H4 (cell line): Measurements from ENCODE around the gene CYGB. TPM values are rescaled to one million over a fixed set of nuclear protein-coding genes. Genes with fewer than 3 reads are reported as not detected.
A peak's percentile ranks its signal among the peaks of the same experiment; 100 is the strongest.
"Not testable (repeated sequence)": the region's sequence is repeated elsewhere in the genome, so short reads cannot be mapped to it uniquely, and the experiment has no call there.

Experiments
- DNase-seq: peaks from one replicate; pipeline ENCODE4 v3.0.0-alpha.2; 2015; ENCODE audit warnings: low spot score
- total RNA-seq: library from RNA; depleted of rRNA; stranded (reverse); fragments of >200 nt; shearing (Covaris generic); gene quantifications from 2 replicates; pipeline ENCODE4 v1.2.3, GENCODE V29; 2014

CYGB gene
- total RNA-seq, 1 experiment from 2014 or later, result 0.25 TPM

GRCh38 chr17:76567634-76568432, 30.3 kb upstream of the CYGB start:
- no peak for DNase-seq

DNA sequence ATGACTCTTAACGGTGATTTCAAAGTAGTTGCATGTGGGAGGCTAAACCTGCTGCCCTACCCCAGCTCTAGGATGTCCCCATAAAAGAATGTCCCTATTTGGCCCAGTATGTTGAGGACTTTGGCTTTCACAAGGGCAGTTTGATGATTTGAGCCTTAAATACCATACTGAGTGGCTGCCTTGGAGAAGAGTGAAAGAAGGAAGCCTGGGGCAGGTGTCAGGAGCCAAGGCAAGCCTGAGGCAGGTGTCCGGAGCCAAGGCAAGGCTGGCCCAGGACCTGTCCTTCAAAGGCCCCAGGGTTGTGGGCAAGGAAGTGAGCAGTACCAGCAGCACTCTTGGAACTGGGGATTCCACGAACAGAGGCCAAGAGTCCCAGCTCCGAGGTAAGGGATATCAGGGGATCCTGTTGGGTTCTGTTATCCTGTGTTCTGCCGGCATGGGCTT, 29.5 kb upstream of the CYGB start:
- DNase-seq, result no peak

DNA sequence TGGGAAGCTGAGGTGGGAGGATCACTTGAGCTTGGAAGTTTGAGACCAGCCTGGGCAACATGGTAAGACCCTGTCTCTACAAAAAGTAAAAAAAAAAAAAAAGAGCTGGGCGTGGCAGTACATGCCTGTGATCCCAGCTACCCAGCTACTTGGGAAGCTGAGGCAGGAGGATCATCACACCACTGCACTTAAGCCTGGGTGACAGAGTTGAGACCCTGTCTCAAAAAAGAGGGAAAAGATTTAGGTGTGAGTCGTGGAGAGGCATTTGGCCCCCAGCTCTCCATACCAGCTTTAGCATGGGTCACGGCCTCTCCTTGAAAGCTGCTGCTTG, 29.1 kb upstream of the CYGB start:
- DNase-seq, result no peak

DNA sequence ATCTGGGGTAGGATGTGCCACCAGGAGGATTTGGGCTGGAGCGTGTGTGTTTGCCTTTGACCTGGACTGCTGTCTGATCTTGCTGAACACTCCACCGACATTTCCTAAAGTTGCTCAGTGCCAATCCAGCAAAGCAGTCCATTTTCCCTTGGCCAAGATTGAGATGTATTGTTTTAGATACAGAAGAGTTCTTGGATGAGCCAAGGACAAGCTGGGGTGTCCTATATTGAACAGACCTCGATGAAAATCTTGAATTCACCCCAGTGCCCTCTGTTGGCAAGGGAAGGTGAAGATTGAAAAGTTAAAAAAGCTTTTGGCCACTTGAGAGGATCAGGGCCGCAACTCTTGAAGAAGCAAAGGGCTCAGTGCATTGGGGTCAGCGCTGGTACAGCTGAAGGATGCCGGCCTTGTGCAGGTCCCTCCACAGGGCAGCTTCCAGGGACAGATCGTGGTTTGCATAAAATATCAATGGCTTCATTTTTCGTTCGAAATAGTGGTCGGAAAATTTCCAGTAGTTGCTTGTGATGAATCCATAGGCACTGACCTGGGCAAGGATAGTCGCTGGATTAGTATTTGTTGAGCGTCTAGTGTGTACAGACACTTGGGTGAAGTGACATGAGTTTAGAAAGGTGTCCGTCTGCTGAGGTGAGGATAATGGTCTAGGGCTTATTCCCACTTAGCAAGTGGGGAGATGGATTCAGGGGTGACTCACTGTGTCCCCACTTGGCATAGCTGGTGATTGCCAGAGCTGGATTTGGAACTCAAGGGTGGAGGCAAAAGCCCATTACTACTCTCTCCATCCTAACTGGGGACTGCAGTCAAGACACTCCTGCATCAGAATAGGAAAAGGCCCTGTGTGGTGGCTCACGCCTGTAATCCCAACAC, 28.5 kb upstream of the CYGB start:
- no peak for DNase-seq

DNA sequence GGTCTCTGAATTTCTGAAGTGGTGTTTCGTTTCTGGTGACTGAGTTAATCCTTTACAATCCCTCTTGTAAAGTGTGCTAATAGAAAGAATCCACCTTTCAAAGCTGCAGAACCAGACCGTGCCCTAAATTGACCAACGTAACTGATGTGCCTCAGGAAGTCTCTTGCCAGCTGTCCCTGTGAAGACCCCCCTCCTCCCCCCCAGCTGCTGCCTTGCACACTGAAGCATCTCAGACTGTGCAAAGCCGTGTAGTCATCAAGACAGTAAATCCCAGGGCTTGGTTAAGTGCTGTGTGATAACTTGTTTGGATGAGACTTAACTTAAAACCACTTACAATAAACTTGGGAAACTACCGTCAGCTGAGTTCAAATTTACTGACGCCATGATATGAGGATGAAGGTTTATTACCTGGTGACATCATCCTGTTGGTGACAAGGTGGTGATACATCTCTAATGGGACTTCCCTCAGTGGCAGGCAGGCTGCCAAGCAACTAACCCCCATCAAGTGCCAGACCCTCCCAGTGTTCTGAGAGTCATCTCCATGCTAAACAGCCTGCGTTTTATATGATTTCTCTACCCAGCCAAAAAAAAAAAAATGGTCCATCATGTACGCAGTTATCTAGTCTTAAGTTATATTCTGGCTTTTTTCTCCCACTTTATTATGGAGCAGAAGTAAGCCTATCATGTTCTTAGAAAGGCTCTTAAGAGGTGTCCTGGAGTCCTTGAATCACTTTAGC, 27.6 kb upstream of the CYGB start:
- peak; percentile 58 for DNase-seq

GRCh38 chr17:76563359-76563758, 25.9 kb upstream of the CYGB start:
- DNase-seq, result not testable (repeated sequence)

DNA sequence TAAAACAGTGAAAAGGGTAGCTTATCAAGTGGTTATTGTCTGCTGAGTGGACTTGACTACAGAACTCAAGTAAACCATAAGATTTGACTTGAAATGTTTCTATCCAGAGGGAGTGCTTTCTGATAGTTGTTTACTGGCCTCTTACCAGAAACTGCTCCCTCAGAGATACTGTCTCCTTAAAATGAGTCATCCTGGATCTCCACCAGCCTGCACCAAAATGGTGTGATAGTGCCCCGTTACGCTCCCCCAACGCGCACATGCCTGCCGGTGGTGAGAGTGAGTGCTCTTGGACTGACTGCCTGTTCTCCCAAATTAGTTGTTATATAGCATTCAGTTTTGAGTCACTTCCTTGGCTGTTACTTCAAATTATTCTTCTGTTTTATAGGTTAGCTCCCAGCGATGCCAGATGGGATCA, 25.2 kb upstream of the CYGB start:
- DNase-seq, result peak; percentile 86

DNA sequence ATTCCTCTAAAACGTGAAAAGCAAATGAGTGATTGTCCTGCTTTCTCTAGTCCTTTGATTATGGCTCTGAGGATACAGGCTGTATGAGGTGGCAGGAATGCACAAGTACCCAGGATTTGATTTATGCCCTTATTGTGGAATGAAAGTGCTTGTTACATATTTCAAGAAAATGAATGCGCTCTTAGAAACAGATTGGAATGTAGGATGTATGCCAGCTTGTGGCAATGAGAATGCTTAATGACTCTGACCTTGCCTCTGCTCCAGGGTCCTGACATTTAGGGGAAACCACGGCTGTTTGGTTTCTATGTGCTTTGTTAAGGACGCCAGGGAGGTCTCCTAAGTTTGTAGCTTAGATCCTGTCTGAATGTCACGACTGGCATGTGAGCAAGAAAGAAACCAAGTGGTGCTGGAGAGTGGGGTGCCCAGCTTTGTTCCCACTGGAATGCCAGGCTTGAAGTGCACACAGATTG, 24.3 kb upstream of the CYGB start:
- no peak for DNase-seq

DNA sequence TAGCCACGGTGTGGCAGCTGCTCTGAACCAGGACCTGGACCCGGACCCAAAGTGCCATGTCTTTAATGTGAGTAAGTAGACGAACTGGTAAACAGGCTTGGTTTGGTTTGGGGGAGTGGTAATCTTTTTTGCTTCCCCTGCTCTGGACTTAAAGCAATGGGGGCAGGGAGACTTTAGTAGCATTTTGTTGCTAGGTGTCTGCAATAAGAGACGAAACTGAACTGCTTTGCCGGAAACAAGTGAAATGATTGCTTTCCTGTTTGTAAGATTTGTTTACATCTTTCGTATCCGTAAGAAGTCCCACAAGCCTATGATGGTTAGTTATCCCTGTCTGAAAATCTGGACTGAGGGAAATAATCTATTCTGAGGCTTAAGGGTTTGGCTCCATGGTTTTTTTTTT, 23.8 kb upstream of the CYGB start:
- DNase-seq, result peak; percentile 77

DNA sequence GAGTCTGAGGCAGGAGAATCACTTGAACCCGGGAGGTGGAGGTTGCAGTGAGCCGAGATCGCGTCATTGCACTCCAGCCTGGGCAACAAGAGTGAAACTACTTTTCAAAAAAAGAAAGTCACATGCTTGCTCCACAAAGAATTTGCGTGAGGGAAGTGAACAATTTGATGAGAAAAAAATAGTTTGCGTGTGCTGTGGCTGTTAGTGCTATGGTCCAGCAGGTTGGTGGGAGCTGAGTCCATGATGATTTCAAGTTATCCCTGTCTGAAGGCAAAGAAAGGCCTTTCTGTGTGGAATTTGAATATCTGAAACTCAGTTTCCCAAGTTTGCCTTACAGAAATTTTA, 23.3 kb upstream of the CYGB start:
- no peak for DNase-seq

GRCh38 chr17:76560036-76560876, 22.7 kb upstream of the CYGB start:
- no peak for DNase-seq

DNA sequence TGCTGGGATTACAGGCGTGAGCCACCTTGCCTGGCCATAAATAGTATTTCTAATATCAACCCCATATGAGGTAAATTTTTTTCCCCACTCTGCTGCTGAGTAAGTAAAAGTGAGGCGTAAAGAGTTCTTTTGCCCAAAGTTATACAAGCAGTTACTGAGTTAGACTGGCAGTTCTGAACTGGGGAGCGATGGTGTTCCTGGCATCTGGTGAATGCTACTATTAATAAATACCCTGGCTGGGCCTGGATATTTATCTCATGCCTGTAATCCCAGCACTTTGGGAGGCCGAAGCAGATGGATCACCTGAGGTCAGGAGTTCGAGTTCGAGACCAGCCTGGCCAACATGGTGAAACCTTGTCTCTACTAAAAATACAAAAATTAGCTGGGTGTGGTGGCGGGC, 22.0 kb upstream of the CYGB start:
- not testable (repeated sequence) for DNase-seq

GRCh38 chr17:76558198-76559095, 20.9 kb upstream of the CYGB start:
- no peak for DNase-seq

DNA sequence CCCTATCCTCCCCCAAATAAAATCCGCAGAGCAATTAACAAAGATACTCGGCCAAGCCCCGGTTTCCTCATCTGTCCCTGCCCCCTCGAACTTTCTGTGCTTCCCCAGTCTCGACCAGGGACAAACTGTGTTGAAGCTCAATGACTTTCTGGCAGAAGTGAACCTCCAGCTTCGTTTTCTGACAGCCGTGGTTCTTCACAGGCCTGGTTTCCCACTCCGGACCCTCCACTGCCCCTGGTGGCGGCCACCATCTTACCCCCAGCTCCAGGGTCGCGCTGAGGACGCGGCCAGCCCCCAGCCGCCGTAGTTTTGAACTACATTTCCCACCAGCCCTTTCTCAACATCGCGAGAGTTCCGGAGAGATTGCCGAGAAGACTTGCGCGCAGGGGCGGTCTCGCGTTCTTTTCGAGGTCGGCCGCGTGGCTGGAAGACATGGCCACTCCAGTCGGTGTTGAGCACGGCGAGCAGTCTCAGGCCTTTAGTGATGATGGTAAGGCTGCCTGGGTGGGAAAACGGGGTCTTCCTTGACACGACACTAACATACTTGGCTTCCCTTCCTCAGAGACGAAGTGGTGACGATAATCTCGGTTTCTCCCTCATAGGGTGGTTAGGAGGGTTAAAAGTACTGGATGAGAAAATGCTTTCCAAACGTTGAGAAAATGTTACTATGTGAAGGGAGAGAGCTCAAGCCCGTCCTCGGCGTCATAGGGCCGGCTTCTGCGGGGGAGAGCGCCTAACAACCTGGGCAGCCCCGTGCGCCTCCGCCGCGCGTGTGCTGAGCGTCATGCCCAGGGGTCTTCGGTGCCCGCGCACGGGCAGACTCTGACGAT, 20.1 kb upstream of the CYGB start:
- peak; percentile 97 for DNase-seq

DNA sequence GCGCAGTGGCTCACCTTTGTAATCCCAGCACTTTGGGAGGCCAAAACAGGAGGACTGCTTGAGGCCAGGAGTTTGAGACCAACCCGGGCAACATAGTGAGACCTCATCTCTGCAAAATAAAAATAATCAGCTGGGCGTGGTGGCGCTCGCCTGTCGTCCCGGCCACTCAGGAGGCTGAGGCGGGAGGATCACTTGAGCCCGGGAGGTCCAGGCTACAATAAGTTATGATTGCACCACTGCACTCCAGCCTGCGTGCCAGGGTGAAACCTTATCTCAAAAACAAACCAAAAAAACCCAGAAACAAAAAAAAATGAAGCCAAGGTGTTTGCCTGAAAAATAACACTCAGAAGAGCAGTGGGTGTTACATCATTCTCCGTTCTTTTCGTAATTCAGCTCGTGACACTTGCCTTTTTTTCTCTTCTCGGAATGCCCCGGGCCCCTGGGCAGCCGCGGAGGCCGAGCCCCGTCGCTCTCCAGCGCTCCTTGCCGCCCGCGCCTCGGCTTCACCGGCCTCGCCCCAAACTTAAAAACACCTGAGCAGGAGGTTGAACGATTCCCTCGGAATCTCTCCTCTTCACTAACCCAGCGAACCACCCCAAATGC, 19.4 kb upstream of the CYGB start:
- DNase-seq, result peak; percentile 40

DNA sequence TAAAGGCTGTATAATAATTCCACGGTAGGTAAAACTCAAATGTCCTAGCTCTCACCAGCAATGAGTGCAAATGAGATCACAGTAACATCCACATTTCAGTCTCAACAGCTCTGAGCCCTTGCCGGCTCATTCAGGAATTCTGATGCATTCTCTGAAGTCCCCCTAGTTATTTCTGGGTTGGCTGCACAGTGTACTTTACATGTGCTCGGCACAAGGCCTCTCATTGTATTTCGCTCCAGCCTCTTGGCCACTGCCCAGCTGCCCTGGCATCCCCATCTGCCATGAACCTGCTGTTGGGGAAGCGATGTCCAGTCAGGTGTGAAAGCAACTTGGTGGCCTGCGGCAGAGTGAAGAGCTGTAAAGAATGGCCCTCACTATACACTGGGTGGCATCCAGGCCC, 16.6 kb upstream of the CYGB start:
- DNase-seq, result no peak

DNA sequence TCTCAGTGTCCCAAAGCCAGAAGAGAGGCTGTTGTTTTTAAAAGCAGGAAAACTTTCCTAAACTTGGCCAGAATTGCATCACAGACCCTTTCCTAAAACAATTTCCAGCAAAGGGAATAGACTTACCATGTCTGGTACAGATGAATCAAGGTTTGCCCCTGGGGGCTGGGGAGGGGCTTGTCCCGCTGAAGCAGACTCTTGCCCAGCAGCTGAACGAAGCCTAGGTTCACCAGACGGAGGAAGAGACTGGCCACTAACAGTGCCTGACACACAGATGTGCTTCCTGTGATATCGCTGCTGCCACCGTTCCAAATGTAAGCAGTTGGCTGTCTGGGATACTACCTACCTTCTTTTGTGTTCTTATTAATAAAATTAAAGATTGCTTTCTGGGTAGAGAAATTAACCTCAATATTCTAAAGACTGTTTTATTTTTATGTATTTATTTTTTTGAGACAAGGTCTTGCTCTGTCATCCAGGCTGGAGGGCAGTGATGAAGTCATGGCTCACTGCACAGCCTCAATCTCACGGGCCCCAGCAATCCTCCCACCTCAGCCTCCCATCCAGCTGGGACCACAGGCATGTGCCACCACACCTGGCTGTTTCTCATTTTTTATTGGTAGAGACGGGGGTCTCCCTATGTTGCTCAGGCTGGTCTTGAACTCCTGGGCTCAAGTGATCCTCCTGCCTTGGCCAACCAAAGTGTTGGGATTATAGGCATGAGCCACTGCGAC, 15.8 kb upstream of the CYGB start:
- DNase-seq, result no peak

DNA sequence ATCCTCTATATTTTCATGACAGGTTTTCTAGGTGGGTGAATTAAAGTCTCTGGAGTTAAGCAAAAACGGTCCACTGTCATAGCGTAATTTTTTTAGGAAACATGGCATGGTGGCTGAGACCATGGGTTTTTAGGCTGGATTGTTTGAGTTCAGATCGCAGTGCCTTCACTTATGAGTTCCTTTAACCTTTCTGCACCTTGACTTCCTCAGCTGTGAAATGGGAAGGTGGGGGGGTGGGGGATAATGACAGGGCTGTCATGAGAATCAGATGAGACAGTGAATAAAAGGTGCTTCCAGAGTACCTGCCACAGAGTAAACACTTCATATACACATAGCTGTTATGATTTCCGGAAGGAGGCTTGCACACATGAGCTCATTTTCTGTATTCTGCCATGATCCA, 14.2 kb upstream of the CYGB start:
- DNase-seq, result no peak
